ENCODE data around the gene COBL.

DNA sequence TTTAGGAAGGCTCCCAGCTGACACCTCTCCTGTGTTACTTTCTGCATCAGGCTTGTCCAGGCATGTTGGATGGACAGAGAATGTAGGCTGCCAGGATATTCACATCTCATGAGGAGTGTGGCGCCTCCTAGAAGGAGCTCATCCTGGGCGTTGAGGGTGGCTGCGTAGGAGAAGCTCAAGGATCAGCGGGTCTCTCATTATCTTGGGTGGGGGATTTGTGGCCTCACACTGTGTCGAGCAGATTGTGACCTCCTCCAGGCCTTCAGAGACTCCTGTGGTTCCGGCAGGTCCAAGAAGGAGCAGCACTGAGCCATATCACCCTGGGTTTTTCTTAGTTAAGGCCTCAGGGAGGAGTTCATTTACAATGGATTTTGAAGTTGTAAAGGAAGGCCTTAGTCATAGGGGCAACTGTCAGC, 8.7 kb upstream of the COBL start:
- TF ChIP-seq EZH2 (IDR thresholded peaks at IDR 0.05; ENCODE audit: insufficient read depth, poor library complexity, severe bottlenecking), result no peak
- TF ChIP-seq EZH2phosphoT487 (IDR thresholded peaks at IDR 0.05; ENCODE audit: insufficient read depth, low read depth), result no peak

Measured in GM23248 (cell line).